Cerebellar cortex (tissue), 1 donor: ENCODE data around the gene PARN.

Experiments
- DNase-seq: peaks from one replicate; pipeline ENCODE4 v3.0.0-alpha.2; 2015; ENCODE audit warnings: low spot score

The PARN gene

DNA sequence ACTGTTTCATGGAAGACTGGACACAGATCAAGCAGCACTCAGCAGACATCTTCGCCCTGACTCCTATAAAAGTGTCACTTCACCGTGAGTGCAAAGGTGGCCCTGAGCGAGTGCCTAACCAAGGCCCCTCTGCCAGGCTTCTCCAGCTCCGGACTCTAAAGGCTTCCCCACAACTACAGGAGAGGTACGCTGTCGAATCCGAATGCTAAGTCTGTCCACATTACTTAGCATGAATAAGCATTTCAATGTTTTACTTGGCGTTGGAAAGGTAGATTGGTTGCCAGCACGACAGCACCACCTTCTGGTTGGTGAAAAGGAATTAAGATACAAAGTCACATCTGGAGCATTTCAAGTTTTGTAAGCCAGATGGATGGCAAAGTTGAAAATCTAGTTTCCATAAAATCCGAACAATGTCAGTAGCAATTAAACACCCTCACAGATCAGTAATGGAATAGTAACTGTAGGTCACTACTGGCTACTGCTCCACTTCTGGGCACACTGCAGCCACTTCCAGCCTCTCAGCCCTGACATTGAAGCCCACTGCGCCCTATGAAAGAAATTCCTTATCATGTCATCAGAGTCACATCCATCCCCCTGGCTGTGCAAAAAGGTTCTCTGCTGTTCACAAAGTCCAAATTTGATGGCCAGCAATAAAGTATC, 100.9 kb downstream of the PARN start:
- peak; percentile 80 for DNase-seq

DNA sequence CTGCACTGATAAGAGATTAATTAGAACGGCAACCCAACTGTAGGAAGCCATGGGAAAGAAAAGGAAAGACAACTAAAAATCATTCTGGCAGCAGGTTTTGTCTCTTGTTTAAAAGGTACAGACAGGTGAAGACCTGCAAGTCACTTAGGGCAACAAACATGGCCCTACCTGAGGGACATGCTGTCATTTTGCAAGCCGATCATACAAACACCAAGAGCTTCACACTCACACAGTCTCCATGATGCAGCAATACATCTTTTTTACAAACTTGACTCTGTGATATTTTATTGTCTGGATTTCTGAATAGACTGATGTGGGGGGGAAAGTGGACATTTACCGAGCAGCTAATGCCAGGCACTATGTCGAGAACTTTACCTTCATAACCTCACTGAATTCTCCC, 101.8 kb downstream of the PARN start:
- no peak for DNase-seq

DNA sequence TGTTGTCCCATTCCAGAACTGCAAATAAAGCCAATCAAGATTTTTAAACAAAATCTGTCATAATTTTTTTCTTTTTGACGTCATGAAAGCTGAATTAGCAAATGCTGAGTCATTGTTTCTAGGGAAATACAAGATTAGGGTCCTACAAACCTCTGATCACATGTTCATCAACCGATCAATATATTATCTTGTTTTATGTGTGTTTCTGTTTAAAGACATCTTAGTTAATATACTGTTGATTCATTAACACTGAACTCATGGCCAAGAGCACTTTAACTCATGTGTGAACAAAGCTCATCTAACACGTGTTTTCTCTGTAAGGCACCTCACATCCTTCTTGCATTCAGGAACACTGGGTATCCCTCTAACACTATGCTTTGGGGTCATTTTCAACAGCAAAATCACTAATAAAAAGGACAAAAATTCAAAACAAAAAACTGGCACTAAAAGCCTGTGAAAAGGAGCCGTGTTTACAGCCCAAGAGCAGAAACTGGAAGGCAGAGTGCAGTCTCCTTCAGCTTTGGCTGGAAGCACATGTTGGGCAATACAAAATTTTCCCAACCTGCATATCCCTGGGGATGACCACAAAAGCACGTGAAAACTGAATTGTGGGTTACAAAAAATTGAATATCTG, 102.5 kb downstream of the PARN start:
- no peak for DNase-seq

DNA sequence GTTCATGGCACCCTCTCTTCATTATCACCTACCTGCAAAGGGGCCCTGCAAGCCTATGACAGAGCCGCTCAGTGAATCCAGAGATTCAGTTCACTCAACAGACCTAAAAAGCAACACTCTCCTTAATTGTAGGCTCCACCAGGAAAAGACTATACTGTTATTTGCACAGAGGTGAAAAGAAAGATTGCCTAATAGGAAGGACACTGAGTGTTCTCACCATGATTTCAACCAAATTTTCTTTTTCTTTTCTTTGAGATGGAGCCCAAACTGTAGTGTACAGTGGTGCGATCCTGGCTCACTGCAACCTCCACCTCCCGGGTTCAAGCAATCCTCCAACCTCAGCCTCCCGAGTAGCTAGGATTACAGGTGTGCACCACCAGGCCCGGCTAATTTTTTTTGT, 104.5 kb downstream of the PARN start:
- DNase-seq = no peak

DNA sequence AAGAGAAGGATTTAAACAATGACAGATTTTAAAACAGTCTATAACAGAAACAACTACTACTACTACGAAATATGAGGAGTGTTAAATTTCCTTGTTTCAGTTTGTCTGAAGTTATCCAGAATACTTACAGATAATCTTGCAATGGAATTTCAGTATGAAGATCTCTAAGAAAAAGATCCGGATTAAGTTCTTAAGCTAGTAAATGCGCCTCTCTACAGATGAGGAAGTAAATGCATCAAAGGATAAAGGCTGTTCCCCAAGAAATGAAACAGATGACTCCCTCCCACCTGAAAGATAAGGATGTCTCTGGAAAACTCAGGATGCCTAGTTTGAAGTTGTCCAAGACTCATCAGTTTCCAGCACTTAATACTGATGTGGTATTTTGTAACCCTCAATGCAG, 105.1 kb downstream of the PARN start:
- DNase-seq = no peak

DNA sequence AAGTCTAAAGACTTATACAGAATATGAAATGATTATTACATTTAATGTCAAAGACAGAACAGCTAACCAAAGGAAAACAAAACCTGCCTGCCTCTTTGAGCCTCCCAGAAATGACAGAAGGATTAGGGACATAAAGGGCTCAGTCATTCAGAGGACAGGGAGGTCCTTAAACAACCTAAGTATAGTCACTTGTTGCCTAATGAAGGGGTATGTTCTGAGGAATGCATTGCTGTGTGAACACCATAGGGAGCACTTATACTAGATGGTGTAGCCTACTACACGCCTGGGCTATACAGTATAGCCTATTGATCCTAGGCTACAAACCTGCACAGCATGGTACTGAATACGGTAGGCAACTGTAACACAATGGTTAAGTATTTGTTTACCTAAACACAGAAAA, 106.4 kb downstream of the PARN start:
- no peak for DNase-seq

DNA sequence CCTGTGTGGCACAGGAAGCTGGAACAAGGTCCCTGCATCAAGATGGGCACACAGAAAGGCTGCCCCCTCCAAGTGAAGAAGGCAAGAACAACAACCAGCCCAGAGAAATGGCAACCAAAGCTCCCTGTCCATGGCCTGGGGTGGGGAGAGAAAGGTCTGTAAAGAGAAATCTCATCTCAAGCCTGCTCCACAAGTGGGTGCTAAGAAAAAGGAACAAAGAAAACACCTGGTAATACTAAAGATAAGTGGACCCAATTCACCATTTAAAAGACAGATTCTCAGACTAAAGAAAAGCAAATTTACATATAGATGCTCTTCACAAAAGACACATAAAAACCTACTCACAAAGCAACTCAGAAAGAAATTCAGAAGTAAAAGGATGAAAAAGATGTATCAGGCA, 107.4 kb downstream of the PARN start:
- DNase-seq = no peak

DNA sequence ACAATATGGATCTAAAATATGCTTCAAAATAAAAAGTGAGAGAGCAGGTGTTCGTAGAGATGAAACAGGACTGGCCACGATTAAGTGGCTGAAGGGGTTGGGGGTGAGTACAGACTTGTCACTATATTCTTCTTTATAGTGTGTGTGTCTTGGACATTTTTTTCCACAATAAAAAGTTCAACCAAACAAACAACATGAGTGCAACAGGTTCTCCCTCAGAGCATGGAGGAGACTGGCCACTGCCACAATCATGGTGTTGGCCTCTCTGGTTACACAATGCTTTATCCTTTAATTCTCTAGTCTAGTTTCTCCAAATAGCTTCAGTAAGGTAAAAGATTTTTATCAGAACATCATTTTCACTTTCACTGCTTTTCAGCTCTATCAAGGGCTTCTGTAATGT, 109.3 kb downstream of the PARN start:
- DNase-seq = no peak

DNA sequence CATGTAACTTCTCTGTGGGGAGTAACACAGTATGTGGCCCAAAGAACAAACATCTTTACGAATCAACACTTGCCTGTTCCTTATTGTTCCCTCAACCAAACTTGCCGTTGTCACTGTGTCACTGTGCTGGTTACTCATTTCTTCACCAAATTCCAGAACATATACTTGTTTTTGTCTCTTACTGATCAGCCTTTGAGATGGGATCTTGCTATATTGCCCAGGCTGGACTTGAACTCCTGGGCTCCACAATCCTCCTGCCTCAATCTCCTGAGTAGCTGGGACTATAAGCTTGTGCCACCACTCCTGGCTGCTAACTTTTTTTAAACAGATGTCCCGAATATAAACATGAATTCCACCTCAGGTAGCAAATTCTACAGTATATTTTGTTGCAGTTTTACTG, 115.1 kb downstream of the PARN start:
- no peak for DNase-seq

DNA sequence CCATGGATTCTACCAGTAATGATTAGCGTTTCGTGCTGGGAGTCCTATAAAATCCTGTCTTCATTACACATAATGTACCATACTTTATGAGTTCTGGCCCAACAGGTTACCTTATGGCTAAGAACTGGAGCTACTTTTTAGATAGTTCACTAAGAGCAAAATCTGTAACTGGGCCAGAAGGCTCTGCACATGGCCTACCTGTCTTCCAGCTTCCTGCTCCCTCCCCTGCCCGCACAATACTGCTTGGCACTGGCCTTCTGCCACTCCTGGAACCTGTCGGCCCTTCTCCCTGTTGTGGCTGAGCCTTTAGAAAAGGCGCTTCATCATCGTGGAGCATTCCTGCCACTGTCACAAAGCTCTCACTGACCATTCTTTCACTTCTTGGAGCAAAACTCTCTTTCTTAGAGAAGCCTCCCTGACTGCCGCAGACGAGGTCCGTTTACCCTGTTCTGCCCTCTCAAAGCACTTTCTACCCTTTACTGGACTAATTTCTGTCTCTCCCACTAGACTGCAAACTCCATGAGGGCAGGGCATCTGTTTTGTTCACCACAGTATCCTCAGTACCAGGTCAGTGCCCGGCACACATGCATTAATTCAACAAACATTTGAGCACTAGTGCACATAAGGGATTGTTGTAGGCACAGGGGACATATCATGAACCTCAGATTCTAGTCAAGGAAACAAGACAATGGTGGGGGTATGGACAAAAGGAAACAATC, 116.5 kb downstream of the PARN start:
- no peak for DNase-seq

DNA sequence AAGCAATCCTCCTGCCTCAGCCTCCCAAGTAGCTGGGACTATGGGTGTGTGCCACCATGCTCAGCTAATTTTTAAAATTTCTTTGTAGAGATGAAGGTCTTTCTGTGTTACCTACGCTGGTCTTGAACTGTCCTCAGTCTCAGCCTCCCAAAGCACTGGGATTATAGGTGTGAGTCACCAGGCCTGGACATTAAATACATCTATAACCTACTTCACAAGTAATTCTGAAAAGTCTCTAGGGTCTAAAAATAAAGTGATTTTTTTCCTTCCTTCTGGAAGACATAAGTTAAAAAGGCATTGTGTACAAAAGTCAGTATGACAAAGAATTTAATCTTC, 118.3 kb downstream of the PARN start:
- no peak for DNase-seq

DNA sequence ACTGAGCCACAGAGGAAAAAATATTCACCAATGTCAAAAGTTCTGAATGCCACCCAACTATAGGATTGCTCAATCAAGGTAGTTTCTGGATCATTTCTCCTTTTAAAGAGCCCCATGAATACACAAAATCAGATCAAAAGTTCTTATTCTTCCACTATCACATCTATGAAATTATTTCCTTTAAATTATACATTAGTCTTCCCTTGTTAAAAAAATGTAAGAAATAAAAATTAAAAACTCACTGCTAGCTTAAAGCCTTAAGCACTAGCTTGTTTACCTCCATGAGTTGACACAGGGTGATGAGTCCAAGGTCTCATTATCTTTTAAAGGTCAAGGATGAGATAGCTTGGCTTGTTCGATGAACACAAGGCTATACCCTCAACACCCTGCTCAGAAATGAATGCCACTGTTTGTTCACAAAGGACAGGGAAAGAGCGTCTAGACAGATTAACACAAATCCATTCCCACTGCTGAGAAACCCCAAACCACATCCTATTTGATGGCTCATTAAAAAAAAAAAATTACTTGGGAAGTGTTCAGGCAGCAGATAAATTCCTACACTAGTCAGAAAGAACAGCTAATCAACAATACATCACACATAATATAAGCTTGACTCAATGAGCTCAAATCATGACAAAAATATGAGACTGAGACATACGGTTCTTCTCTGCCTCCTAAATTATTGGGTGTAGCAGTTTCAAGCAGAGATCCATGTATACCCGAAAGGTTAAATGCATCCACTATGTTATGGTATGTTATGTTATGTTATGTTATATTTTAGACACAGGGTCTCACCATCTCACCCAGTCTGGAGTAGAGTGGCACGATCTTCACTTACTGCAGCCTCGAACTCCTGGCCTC, 118.9 kb downstream of the PARN start:
- no peak for DNase-seq

DNA sequence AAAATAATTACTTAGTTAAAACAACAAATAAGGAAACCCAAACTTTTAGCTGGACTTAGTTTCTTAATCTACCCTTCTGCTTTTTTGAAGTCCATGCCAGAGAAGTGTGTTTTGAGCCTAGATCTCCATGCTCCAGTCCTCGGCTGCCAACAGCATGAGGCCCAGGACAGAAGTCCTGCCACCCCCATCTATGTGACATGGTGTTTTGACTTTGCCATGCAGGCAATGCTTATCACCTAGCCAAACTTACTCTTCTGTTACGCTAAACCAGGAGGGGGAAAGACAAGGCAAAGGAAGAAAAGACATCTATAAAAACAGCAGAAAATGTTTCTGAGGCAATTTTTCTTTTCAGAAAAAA, 119.5 kb downstream of the PARN start:
- DNase-seq = no peak

DNA sequence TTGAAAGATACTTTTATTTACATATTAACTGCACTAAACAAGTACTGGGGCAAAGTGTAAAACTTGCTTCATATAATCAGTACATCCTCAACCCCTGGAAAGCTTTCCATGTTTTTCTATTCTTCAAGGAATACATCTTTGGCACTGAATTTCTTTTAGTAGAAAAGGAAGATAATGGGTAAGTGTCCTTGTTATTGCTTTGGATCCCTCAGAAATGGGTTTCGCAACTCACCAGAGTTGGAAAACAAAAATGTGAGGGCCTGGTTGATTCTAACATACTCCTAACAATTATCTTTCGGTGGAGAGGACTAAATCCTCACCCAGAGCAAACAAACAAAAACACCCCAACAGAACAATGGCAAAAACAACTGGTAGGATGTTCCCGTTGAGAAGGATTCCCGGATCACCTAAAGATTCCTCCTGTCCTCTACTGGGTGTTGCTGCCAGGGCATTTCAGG, 120.4 kb downstream of the PARN start:
- DNase-seq = no peak

DNA sequence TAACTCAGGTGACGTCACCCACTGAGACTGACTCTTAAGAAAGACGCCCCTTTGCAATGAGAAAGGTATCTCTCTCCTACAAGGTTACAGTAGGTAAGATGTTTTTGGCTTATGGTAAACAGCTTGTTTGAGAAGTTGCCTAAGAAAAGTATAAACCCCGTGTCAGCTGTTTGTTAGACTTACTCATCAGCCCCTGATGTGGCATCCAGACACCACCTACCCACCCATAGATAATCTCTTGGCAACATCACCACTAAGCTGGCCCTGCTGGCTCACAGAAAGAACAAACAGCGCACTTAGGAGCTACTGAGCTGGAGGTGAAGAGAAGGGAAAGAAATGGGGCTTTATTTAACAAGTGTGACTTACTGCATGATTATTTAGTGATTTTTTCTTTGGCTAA, 121.0 kb downstream of the PARN start:
- no peak for DNase-seq

DNA sequence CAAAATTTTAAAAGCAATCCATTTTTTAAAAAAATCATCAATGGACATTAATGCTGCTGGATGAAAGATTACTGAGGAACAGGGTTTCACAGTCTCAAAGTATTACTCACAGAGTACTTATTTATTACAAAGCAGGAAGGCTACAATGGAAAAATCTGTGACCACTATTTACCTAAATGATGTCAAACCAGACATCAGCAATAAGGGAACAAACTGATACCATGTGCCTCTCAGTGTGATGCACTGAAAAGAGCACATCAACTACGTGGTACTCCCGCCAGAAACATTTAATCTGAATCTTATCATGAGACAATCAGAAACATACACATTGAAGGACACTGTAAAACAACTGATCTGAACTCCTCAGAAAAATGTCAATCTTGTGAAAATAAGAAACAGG, 124.2 kb downstream of the PARN start:
- no peak for DNase-seq

DNA sequence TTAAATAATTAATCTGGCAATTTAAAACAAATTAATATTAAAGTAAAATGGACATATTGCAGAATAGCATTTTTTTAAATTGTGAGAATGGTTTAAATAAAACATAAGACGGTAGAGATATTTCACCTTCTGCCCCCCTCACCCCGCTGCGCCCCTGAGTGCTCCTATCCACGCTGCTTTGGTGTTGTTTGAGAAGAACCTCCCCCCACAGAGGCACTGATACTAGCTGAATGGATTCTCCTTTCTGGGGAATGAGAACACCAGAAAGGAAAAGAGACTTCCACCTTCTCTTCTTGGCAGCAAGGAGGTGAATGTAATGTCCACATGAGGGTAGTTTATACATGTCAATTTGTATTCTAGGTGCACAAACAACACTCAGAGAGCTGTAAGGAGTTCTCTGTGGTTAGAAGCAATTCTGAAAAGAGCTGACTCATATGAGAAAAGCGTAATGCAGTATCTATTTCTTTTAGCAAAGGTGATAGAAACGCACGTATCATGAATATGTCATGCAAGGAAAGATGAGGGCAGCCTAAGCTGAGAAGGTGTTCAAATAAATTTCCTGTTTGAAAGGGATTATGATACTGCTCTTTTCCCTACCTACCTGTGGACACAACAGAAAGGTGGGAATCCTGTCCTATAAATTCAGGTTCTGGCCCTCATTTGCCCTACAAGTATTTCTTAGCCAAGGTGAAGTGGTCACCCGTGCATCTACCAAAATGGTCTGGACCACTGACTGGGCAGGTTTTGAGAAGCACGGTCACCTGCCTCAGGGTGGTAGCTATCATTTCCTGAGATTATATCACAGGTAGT, 126.9 kb downstream of the PARN start:
- DNase-seq = no peak

DNA sequence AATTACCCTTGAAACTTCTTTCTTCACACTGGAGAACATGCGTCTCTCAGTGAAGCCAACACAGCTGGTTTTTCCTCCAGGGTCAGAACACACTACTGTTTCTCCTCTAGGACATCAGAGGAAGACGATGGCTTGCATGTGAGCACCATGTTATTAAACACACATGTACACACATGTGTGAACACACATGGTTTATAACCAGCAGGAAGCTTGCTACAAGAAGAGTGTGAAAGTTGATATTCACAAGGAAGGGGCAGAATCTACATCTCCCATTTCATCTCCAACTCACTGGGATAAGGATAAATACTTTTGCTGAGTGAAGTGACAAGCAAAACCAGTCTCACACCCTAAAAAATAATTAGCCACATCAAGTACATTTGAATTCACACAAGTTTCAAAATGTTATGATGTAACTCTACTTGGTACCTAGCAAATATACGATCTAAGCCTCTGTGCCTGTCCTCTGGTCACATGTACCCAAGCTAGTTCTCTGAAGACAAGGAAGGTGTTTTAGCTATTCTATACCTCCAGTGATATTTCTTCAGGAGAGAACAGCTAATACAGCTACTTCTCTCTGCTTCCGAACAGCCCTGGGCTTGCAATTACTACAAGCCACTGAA, 127.7 kb downstream of the PARN start:
- DNase-seq = no peak

DNA sequence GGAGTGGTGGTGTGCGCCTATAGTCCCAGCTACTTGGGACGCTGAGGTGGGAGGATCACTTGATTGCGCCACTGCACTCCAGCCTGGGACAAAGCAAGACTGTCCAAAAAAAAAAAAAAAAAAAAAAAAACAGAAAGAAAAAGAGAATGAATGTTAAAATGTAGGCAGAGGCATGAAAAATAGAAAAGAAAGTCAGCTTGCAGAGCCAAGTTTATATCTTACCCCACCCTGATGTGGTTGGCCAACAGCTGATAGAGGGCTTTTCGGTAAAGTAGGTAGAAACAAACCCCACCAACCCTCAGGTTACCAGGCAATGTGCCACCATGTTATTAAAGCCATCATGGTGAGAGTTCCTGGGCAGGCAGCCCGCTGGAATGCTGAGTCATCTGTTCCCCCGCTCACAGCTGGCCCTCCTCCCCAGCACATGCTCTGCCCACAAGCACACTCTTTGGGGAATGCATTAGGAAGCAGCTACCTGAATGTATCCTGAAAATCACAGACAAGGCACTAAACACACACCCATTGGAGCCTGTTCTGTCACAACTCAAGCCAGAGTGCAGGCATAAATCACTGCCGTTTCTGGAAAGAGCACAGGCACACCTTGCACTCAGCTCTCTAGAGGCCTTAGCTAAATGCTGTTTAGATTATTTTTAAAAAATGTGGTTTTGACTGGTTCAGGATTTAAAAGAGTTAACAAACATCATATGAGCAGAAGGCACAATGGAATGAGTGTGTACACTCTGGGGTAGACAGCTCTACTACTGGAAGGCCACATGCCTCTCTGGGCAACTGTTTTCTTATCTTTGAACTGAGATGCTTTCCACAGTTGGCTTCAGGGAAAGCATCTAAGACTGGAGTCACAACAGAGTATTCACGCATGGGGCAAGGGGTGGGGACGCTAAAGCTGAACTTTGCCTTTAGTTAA, 128.5 kb downstream of the PARN start:
- peak; percentile 60 for DNase-seq

DNA sequence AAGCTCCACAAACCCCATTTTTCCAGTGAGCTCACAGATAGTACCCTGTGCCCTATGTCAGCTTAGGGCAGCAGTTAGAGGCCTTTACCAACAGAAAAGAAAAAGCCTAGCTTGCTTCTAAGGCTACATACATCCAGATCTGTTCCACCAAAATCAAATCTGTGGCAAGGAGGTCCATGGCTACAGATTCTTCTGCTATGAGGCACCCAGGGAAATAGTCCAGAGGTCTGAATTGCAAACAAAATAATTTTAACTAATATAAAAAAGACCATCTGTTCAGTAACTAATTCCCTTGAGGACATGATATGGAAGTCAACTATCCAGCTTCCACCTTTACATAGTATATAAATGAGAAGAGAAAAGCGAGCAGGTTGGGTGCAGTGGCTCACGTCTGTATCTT, 129.3 kb downstream of the PARN start:
- DNase-seq = no peak
